Ishikawa (cell line): ENCODE measurements around the gene RBMS1.

Experiments used
- CEBPB ChIP-seq: IDR thresholded peaks from 2 replicates; pipeline ENCODE4 v1.6.1; 2012
- EGR1 ChIP-seq: IDR thresholded peaks from 2 replicates; pipeline ENCODE4 v1.6.1; 2012
- EP300 ChIP-seq: IDR thresholded peaks from 2 replicates; pipeline ENCODE4 v1.6.1; 2012; ENCODE audit warnings: borderline replicate concordance
- FOXM1 ChIP-seq: IDR thresholded peaks from 2 replicates; pipeline ENCODE4 v1.6.1; 2012; ENCODE audit warnings: low read depth, borderline replicate concordance
- NFIC ChIP-seq: IDR thresholded peaks from 2 replicates; pipeline ENCODE4 v1.6.1; 2012
- RAD21 ChIP-seq: IDR thresholded peaks from 2 replicates; pipeline ENCODE4 v1.6.1; 2012; ENCODE audit warnings: low read depth
- TAF1 ChIP-seq: IDR thresholded peaks from 2 replicates; pipeline ENCODE4 v1.6.1; 2012; ENCODE audit warnings: low read depth, mild to moderate bottlenecking
- TEAD4 ChIP-seq: IDR thresholded peaks from 2 replicates; pipeline ENCODE4 v1.6.1; 2012
- YY1 ChIP-seq: IDR thresholded peaks from 2 replicates; pipeline ENCODE4 v1.6.1; 2012; ENCODE audit warnings: low read depth
- TF ChIP-seq, protein P1 (sequence below): IDR thresholded peaks from 2 replicates; pipeline ENCODE4 v1.6.1; 2012; ENCODE audit warnings: low read depth, mild to moderate bottlenecking
- TF ChIP-seq, protein P2 (sequence below): IDR thresholded peaks from 2 replicates; pipeline ENCODE4 v1.6.1; 2012

DNA sequence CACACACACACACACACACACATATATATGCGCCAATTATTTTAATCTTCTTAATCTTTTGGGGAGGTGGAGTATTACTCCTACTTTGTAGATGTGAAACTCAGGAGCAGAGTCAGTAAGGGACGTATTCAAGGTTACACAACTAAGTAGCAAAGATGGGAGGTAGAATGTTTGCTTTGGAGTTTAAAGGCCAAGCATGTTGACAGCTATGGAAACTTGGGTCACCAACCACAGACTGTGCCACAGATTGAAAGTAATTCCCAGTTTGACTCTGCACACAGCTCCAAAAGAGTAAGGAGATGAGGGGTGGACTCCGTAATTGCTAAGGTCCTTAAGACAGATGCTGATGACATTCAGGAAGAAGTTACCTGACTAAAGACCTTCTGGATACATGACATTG lies 168.7 kb downstream of the RBMS1 start:
- TF ChIP-seq TAF1 (no peak), TEAD4 (no peak), RAD21 (no peak), FOXM1 (no peak), EGR1 (no peak), YY1 (no peak), CEBPB (no peak), NFIC (no peak), EP300 (no peak)
- TF ChIP-seq, protein P1, sequence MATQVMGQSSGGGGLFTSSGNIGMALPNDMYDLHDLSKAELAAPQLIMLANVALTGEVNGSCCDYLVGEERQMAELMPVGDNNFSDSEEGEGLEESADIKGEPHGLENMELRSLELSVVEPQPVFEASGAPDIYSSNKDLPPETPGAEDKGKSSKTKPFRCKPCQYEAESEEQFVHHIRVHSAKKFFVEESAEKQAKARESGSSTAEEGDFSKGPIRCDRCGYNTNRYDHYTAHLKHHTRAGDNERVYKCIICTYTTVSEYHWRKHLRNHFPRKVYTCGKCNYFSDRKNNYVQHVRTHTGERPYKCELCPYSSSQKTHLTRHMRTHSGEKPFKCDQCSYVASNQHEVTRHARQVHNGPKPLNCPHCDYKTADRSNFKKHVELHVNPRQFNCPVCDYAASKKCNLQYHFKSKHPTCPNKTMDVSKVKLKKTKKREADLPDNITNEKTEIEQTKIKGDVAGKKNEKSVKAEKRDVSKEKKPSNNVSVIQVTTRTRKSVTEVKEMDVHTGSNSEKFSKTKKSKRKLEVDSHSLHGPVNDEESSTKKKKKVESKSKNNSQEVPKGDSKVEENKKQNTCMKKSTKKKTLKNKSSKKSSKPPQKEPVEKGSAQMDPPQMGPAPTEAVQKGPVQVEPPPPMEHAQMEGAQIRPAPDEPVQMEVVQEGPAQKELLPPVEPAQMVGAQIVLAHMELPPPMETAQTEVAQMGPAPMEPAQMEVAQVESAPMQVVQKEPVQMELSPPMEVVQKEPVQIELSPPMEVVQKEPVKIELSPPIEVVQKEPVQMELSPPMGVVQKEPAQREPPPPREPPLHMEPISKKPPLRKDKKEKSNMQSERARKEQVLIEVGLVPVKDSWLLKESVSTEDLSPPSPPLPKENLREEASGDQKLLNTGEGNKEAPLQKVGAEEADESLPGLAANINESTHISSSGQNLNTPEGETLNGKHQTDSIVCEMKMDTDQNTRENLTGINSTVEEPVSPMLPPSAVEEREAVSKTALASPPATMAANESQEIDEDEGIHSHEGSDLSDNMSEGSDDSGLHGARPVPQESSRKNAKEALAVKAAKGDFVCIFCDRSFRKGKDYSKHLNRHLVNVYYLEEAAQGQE: no peak
- TF ChIP-seq, protein P2, sequence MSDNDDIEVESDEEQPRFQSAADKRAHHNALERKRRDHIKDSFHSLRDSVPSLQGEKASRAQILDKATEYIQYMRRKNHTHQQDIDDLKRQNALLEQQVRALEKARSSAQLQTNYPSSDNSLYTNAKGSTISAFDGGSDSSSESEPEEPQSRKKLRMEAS: no peak
